Panc1 (cell line): ENCODE data around the gene STC2. TPM values are rescaled to one million over a fixed set of nuclear protein-coding genes. Genes with fewer than 3 reads are reported as not detected.

Source experiments
- ATAC-seq: fragments of 200-7000 bp; cut with Tn5 transposase; 2 replicates; pipeline ENCODE4 v1.9.1; 2020; ENCODE audit warnings: mild to moderate bottlenecking, moderate library complexity
- BruUV-seq: library from RNA; stranded (reverse); fragments of 400-500 nt; replicated peaks from 2 replicates; lab custom pipeline; 2021; lab: Mats Ljungman, UMichigan
- CTCF ChIA-PET: fragments of 300-600 bp; sonication (Branson Sonifier 250); formaldehyde crosslinking; loops from one replicate; lab custom pipeline; 2022; ENCODE audit warnings: antibody characterized with exemption; lab: Charles Lee
- POLR2A ChIA-PET: fragments of 300-600 bp; sonication (Branson Sonifier 250); formaldehyde crosslinking; loops from one replicate; lab custom pipeline; 2022; ENCODE audit warnings: antibody characterized with exemption; lab: Charles Lee
- DNase-seq: peaks from one replicate; pipeline ENCODE4 v3.0.0-alpha.2; 2010; ENCODE audit warnings: low read depth, low spot score
- H3K27ac ChIP-seq: 2 replicates; pipeline ENCODE4 v1.5.1; 2011; ENCODE audit warnings: mild to moderate bottlenecking, low read length, inconsistent platforms
- H3K27me3 ChIP-seq: fragments of 200-500 bp; sonication (Bioruptor generic); 2 replicates; pipeline ENCODE4 v1.6.0; 2014; ENCODE audit warnings: low read length, inconsistent platforms; ENCODE audit not compliant: control insufficient read depth, insufficient read depth
- H3K36me3 ChIP-seq: fragments of 200-500 bp; sonication (Bioruptor generic); 2 replicates; pipeline ENCODE4 v1.5.1; 2014; ENCODE audit warnings: inconsistent platforms, mild to moderate bottlenecking, low read length, moderate library complexity; ENCODE audit not compliant: control insufficient read depth, insufficient read depth
- H3K4me1 ChIP-seq: 2 replicates; pipeline ENCODE4 v1.5.1; 2011; ENCODE audit warnings: inconsistent platforms, mild to moderate bottlenecking, low read length, moderate library complexity; ENCODE audit not compliant: control insufficient read depth, insufficient read depth
- H3K4me3 ChIP-seq, 2 experiments: 2 replicates each; pipeline ENCODE4 v1.5.1; 2011 to 2012; ENCODE audit warnings: low read depth in 2 of 2, low read length in 2 of 2, mild to moderate bottlenecking in 2 of 2, inconsistent platforms in 1 of 2, moderate library complexity in 1 of 2
- H3K9me3 ChIP-seq: fragments of 200-500 bp; sonication (Bioruptor generic); 2 replicates; pipeline ENCODE4 v1.5.1; 2014; ENCODE audit warnings: low read depth, mild to moderate bottlenecking, inconsistent platforms, low read length, moderate library complexity; ENCODE audit not compliant: control insufficient read depth, insufficient read depth
- CTCF ChIP-seq: fragments of 450-650 bp; IDR thresholded peaks from 2 replicates; pipeline ENCODE4 v1.5.1; 2017; ENCODE audit warnings: mild to moderate bottlenecking
- POLR2AphosphoS5 ChIP-seq: IDR thresholded peaks from 2 replicates; pipeline ENCODE4 v1.6.1; 2012; ENCODE audit warnings: mild to moderate bottlenecking, low read depth, low read length, moderate library complexity
- REST ChIP-seq, 2 experiments: IDR thresholded peaks; 2 replicates each; pipeline ENCODE4 v1.6.1; 2011 to 2012; ENCODE audit warnings: low read depth in 2 of 2, control low read depth in 1 of 2, low read length in 1 of 2, mild to moderate bottlenecking in 1 of 2, moderate library complexity in 1 of 2; ENCODE audit not compliant: insufficient read depth in 1 of 2
- SIN3A ChIP-seq: IDR thresholded peaks from 2 replicates; pipeline ENCODE4 v1.6.1; 2012; ENCODE audit warnings: low read depth, mild to moderate bottlenecking, low read length, moderate library complexity, borderline replicate concordance; ENCODE audit not compliant: insufficient read depth
- TCF7L2 ChIP-seq: IDR thresholded peaks from 2 replicates; pipeline ENCODE4 v1.6.1; 2011; ENCODE audit warnings: mild to moderate bottlenecking, low read depth, low read length, inconsistent platforms
- in situ Hi-C: cut with HindIII; loops from 2 replicates; pipeline ENCODE4 v1.10.0; 2016; ENCODE audit warnings: low sequenced_read_pairs, low pct_unique_long_range_greater_than_20kb
- intact Hi-C: fragments of 100-400 bp; cut with micrococcal nuclease; formaldehyde crosslinking; loops from one replicate; pipeline ENCODE4 v1.10.0; 2022; ENCODE audit not compliant: unreplicated experiment
- total RNA-seq: library from RNA; stranded (reverse); gene quantifications from one replicate; pipeline ENCODE4 v1.2.1, GENCODE V29; 2021; ENCODE audit not compliant: unreplicated experiment

Gene STC2
- total RNA-seq, 1 experiment from 2014 or later, result 32.2 TPM

- in situ Hi-C loops (no loop called here), intact Hi-C loops (no loop called here)
- no TSS peak for BruUV-seq
- Histone ChIP-seq H3K27ac (no peak overlapping the region), H3K9me3 (no peaks in the 10 kb centered on the region), H3K27me3 (no peaks in the 10 kb centered on the region), H3K4me3 (no peak overlapping the region), H3K4me1 (peaks cover 5% of the 10 kb centered on the region; the same call in 1 of the 2 replicates), H3K36me3 (no peaks in the 10 kb centered on the region)
- no peak for TF ChIP-seq TCF7L2
- DNase-seq (no peak), ATAC-seq (no peak)
- ChIA-PET CTCF (no interaction called here), POLR2A (interaction anchor here (0.6 kb wide), 1 partner anchor 93 kb away, joined by 3 read pairs; no protein-coding TSS in a partner anchor)
Measured at GRCh38 chr5:173318881-173319620, 9.2 kb downstream of the STC2 start.

GRCh38 chr5:173318330-173318729, 9.9 kb downstream of the STC2 start:
- POLR2A ChIA-PET, result no interaction called here
- Histone ChIP-seq H3K4me3 (no peak overlapping the region), H3K4me1 (peaks cover 5% of the 10 kb centered on the region; the same call in 1 of the 2 replicates), H3K9me3 (no peaks in the 10 kb centered on the region), H3K36me3 (no peaks in the 10 kb centered on the region), H3K27ac (no peak overlapping the region), H3K27me3 (no peaks in the 10 kb centered on the region)
- CTCF ChIA-PET, result no interaction called here
- no TSS peak for BruUV-seq
- DNase-seq (no peak), ATAC-seq (no peak)
- TF ChIP-seq CTCF (no peak), SIN3A (no peak), TCF7L2 (no peak), REST (IDR thresholded peaks at IDR 0.05; ENCODE audit: insufficient read depth in 1 of 2, low read depth in 2 of 2, low read length in 1 of 2) (no peak), POLR2AphosphoS5 (no peak)
- intact Hi-C loops (no loop called here), in situ Hi-C loops (no loop called here)

- no peak overlapping the region for H3K4me3 ChIP-seq
- in situ Hi-C loops (no loop called here), intact Hi-C loops (no loop called here)
- H3K4me1 ChIP-seq, result peaks cover 5% of the 10 kb centered on the region; the same call in 1 of the 2 replicates
- no TSS peak for BruUV-seq
- H3K36me3 ChIP-seq, result no peaks in the 10 kb centered on the region
- no peaks in the 10 kb centered on the region for H3K9me3 ChIP-seq
- ATAC-seq, result no peak
- H3K27me3 ChIP-seq, result no peaks in the 10 kb centered on the region
- DNase-seq, result no peak
- no peak for TF ChIP-seq POLR2AphosphoS5
- no peak for TF ChIP-seq TCF7L2
- no peak for TF ChIP-seq REST (IDR thresholded peaks at IDR 0.05; ENCODE audit: insufficient read depth in 1 of 2, low read depth in 2 of 2, low read length in 1 of 2)
- TF ChIP-seq CTCF, result no peak
- no peak for TF ChIP-seq SIN3A
- ChIA-PET CTCF (no interaction called here), POLR2A (no interaction called here)
- no peak overlapping the region for H3K27ac ChIP-seq
Measured at GRCh38 chr5:173317852-173318251, 10.4 kb downstream of the STC2 start.
